H1 (cell line): ENCODE results near the gene MEX3B. TPM values are rescaled to one million over a fixed set of nuclear protein-coding genes. Genes with fewer than 3 reads are reported as not detected.

Experiments used
- CTCF ChIA-PET: fragments of 300-600 bp; sonication (Branson Sonifier 250); formaldehyde crosslinking; loops from one replicate; lab custom pipeline; 2021; ENCODE audit not compliant: partially characterized antibody; lab: Charles Lee
- POLR2A ChIA-PET: fragments of 300-600 bp; sonication (Branson Sonifier 250); formaldehyde crosslinking; loops from one replicate; lab custom pipeline; 2021; ENCODE audit warnings: inconsistent platforms; ENCODE audit not compliant: partially characterized antibody; lab: Charles Lee
- DNase-seq, 2 experiments: peaks; one replicate each; pipeline versions ENCODE4 v3.0.0 to v3.0.0-alpha.2; 2010 to 2022; ENCODE audit warnings: low spot score in 2 of 2, low read depth in 1 of 2, mixed read lengths in 1 of 2
- FAIRE-seq: peaks from 2 replicates; lab custom pipeline; 2011; peaks lifted over from hg19 to GRCh38; lab: Jason Lieb, UNC
- H2AFZ ChIP-seq: 2 replicates; pipeline ENCODE4 v1.8.1; 2012; ENCODE audit warnings: low read length, inconsistent platforms
- H2AK5ac ChIP-seq: 2 replicates; pipeline ENCODE4 v1.6.1; 2013; ENCODE audit warnings: low read depth, low read length
- H2BK120ac ChIP-seq: replicated peaks from 2 replicates; pipeline ENCODE3; 2013; ENCODE audit warnings: low read depth, low read length, inconsistent platforms
- H2BK12ac ChIP-seq: 2 replicates; pipeline ENCODE4 v1.6.1; 2013; ENCODE audit warnings: low read depth, low read length
- H2BK15ac ChIP-seq: 2 replicates; pipeline ENCODE4 v1.6.1; 2013; ENCODE audit warnings: low read length
- H2BK20ac ChIP-seq: 2 replicates; pipeline ENCODE4 v1.6.1; 2013; ENCODE audit warnings: low read length
- H2BK5ac ChIP-seq: 2 replicates; pipeline ENCODE4 v1.6.1; 2013; ENCODE audit warnings: low read depth, low read length
- H3K14ac ChIP-seq: 2 replicates; pipeline ENCODE4 v1.6.1; 2013; ENCODE audit warnings: inconsistent platforms; ENCODE audit not compliant: insufficient read length
- H3K18ac ChIP-seq: 2 replicates; pipeline ENCODE4 v1.6.1; 2013; ENCODE audit warnings: low read length; ENCODE audit errors: extremely low read depth
- H3K23ac ChIP-seq: 2 replicates; pipeline ENCODE4 v1.6.1; 2013; ENCODE audit warnings: inconsistent platforms; ENCODE audit not compliant: insufficient read length
- H3K23me2 ChIP-seq: 2 replicates; pipeline ENCODE4 v1.6.1; 2013; ENCODE audit warnings: low read depth, low read length
- H3K27ac ChIP-seq: 2 replicates; pipeline ENCODE4 v1.6.1; 2011; ENCODE audit warnings: low read depth, low read length, inconsistent platforms
- H3K27me3 ChIP-seq, 4 experiments: replicated peaks in 1 of 4; 1 replicate in 1 of 4; 2 replicates in 3 of 4; pipeline versions ENCODE4 v1.6.1 to v1.8.1; 2011 to 2013; ENCODE audit warnings: low read length in 3 of 4, mild to moderate bottlenecking in 3 of 4, inconsistent platforms in 2 of 4, mixed read lengths in 2 of 4, moderate library complexity in 1 of 4; ENCODE audit not compliant: control insufficient read depth in 3 of 4, insufficient read depth in 3 of 4; ENCODE audit errors: extremely low read depth in 1 of 4
- H3K36me3 ChIP-seq, 4 experiments: 2 replicates each; pipeline versions ENCODE4 v1.6.1 to v1.8.1; 2011 to 2013; ENCODE audit warnings: mild to moderate bottlenecking in 4 of 4, low read length in 3 of 4, moderate library complexity in 2 of 4, control low read depth in 1 of 4, inconsistent platforms in 1 of 4; ENCODE audit not compliant: insufficient read depth in 4 of 4, control insufficient read depth in 2 of 4
- H3K4ac ChIP-seq: replicated peaks from 2 replicates; pipeline ENCODE3; 2013; ENCODE audit warnings: low read length, low read depth, mixed read lengths, inconsistent platforms; ENCODE audit not compliant: insufficient read length
- H3K4me1 ChIP-seq, 4 experiments: replicated peaks in 1 of 4; 1 replicate in 1 of 4; 2 replicates in 3 of 4; pipeline versions ENCODE4 v1.6.1 to v1.8.1; 2011 to 2013; ENCODE audit warnings: low read length in 3 of 4, inconsistent platforms in 2 of 4, mixed read lengths in 1 of 4; ENCODE audit not compliant: insufficient read depth in 4 of 4, control insufficient read depth in 3 of 4
- H3K4me2 ChIP-seq, 2 experiments: 2 replicates each; pipeline versions ENCODE4 v1.6.1 to v1.8.1; 2011 to 2013; ENCODE audit warnings: low read depth in 2 of 2, low read length in 2 of 2, control low read depth in 1 of 2, inconsistent platforms in 1 of 2, mild to moderate bottlenecking in 1 of 2; ENCODE audit not compliant: insufficient read depth in 1 of 2
- H3K4me3 ChIP-seq, 4 experiments: fragments of 200-600, 300-600 bp in 1 of 4; sonication (generic), shearing (Covaris generic), sonication (Bioruptor Twin) in 1 of 4; 2 replicates each; pipeline versions ENCODE4 v1.5.1 to v1.8.1; 2011 to 2016; ENCODE audit warnings: low read length in 4 of 4, low read depth in 3 of 4, control low read depth in 2 of 4, inconsistent platforms in 2 of 4, mild to moderate bottlenecking in 2 of 4, mixed read lengths in 1 of 4, moderate library complexity in 1 of 4; ENCODE audit not compliant: insufficient read depth in 2 of 4; ENCODE audit errors: extremely low read depth in 1 of 4
- H3K56ac ChIP-seq: replicated peaks from 2 replicates; pipeline ENCODE3; 2013; ENCODE audit warnings: low read depth, mild to moderate bottlenecking, mixed read lengths, low read length, inconsistent platforms; ENCODE audit not compliant: insufficient read length
- H3K79me1 ChIP-seq: 2 replicates; pipeline ENCODE4 v1.6.1; 2013; ENCODE audit warnings: low read depth, low read length, control low read depth
- H3K79me2 ChIP-seq, 2 experiments: 2 replicates each; pipeline versions ENCODE4 v1.6.1 to v1.8.1; 2012 to 2013; ENCODE audit warnings: low read length in 2 of 2, mild to moderate bottlenecking in 2 of 2, inconsistent platforms in 1 of 2; ENCODE audit not compliant: insufficient read depth in 2 of 2, control insufficient read depth in 1 of 2
- H3K9ac ChIP-seq, 4 experiments: replicated peaks in 1 of 4; 1 replicate in 1 of 4; 2 replicates in 3 of 4; pipeline versions ENCODE4 v1.6.1 to v1.8.1; 2011 to 2013; ENCODE audit warnings: low read depth in 3 of 4, low read length in 3 of 4, control low read depth in 2 of 4, mild to moderate bottlenecking in 2 of 4, moderate library complexity in 2 of 4, inconsistent platforms in 1 of 4; ENCODE audit errors: extremely low read depth in 1 of 4
- H3K9me3 ChIP-seq, 2 experiments: 2 replicates each; pipeline versions ENCODE4 v1.6.1 to v1.8.1; 2012 to 2013; ENCODE audit warnings: mild to moderate bottlenecking in 2 of 2, moderate library complexity in 2 of 2, control low read depth in 1 of 2, inconsistent platforms in 1 of 2, low read depth in 1 of 2, low read length in 1 of 2, mixed read lengths in 1 of 2; ENCODE audit not compliant: insufficient read depth in 2 of 2
- H4K20me1 ChIP-seq, 2 experiments: replicated peaks in 1 of 2; 2 replicates each; pipeline versions ENCODE3 to v1.8.1; 2011 to 2013; ENCODE audit warnings: inconsistent platforms in 2 of 2, low read length in 2 of 2, mild to moderate bottlenecking in 1 of 2; ENCODE audit not compliant: insufficient read depth in 2 of 2, control insufficient read depth in 1 of 2
- H4K5ac ChIP-seq: 2 replicates; pipeline ENCODE4 v1.6.1; 2013; ENCODE audit warnings: low read length, low read depth, mixed read lengths, inconsistent platforms; ENCODE audit not compliant: insufficient read length
- H4K8ac ChIP-seq: 2 replicates; pipeline ENCODE4 v1.8.0; 2013; ENCODE audit warnings: mild to moderate bottlenecking, moderate library complexity, low read length, inconsistent platforms; ENCODE audit not compliant: insufficient read depth; ENCODE audit errors: extremely low read depth
- H4K91ac ChIP-seq: replicated peaks from 2 replicates; pipeline ENCODE3; 2013; ENCODE audit warnings: low read length, mixed read lengths, inconsistent platforms; ENCODE audit not compliant: insufficient read length
- CBX8 ChIP-seq: fragments of 300-800, 300-1000 bp; sonication (generic); IDR thresholded peaks from 2 replicates; pipeline ENCODE4 v1.7.1; 2016; ENCODE audit warnings: low read depth, low read length, borderline replicate concordance
- CTBP2 ChIP-seq: IDR thresholded peaks from 2 replicates; pipeline ENCODE4 v1.7.0; 2011; ENCODE audit warnings: borderline replicate concordance, mild to moderate bottlenecking, moderate library complexity, mixed read lengths, low read length; ENCODE audit not compliant: insufficient read depth, insufficient read length
- E2F6 ChIP-seq: IDR thresholded peaks from 2 replicates; pipeline ENCODE4 v1.6.1; 2012; ENCODE audit warnings: inconsistent platforms
- FOSL1 ChIP-seq: IDR thresholded peaks from 2 replicates; pipeline ENCODE4 v1.6.1; 2011; ENCODE audit warnings: mild to moderate bottlenecking, low read depth, low read length, moderate library complexity; ENCODE audit not compliant: insufficient read depth
- PHF8 ChIP-seq: fragments of 200-600 bp; sonication (generic); conservative IDR thresholded peaks from 2 replicates; pipeline ENCODE4 v1.7.1; 2012; ENCODE audit warnings: low read depth, mild to moderate bottlenecking, inconsistent platforms, low read length, moderate library complexity
- RXRA ChIP-seq: IDR thresholded peaks from 2 replicates; pipeline ENCODE4 v1.6.1; 2011; ENCODE audit warnings: low read depth, mild to moderate bottlenecking, low read length, moderate library complexity; ENCODE audit not compliant: insufficient read depth
- WGBS, 2 experiments: shearing (Covaris generic) in 1 of 2; methylation state at CpG; one replicate each; pipeline versions ENCODE4 v1.1.6 to v1.1.7; 2013 to 2015; ENCODE audit warnings: low lambda C conversion rate in 2 of 2, mixed read lengths in 2 of 2, inconsistent platforms in 1 of 2, low coverage in 1 of 2, missing lambda C conversion rate in 1 of 2; ENCODE audit not compliant: insufficient replicate concordance in 2 of 2, insufficient coverage in 1 of 2, insufficient read length in 1 of 2; ENCODE audit errors: extremely low coverage in 1 of 2, missing lambda C conversion rate in 1 of 2; 5-methylcytosine and 5-hydroxymethylcytosine counted together
- polyA plus RNA-seq, 7 experiments: library from polyadenylated mRNA; depleted of rRNA in 3 of 7; stranded (reverse) in 5 of 7; unstranded in 2 of 7; fragments of >200 nt in 5 of 7; fragments of 200-250 nt in 2 of 7; gene quantifications; 1 replicate in 5 of 7; 2 replicates in 1 of 7; 4 replicates in 1 of 7; pipeline versions ENCODE4 v1.2.1 to v1.2.3, GENCODE V29; 2011 to 2013; ENCODE audit warnings: missing spikeins in 2 of 7, mixed read lengths in 2 of 7
- total RNA-seq: library from RNA; stranded (reverse); fragmentation: NEBNext Ultra II Directional; extraction: Animal tissue kit (Norgen Biotek cat#: 25700); gene quantifications from 2 replicates; pipeline ENCODE4 v1.2.1, GENCODE V29; 2021

MEX3B gene
- total and polyA plus RNA-seq, 2 of the 8 experiments (the other 6 are each of a cell fraction or from before 2014, with no cell fraction given), result 8.0 to 15.9 TPM

- H3K56ac ChIP-seq, result peak overlapping the region; percentile 78
- 1% methylated on average over 56 of the region's 111 CpGs; no CpG with 5 or more reads in 1 of the 2 experiments for WGBS, 2 experiments
- no peak overlapping the region; the same call in 1 of the 2 replicates for H2AFZ ChIP-seq
- no peak for FAIRE-seq
- H3K9me3 ChIP-seq, result no peaks in the 10 kb centered on the region
- CTCF ChIA-PET, result interaction anchor here (1.2 kb wide), 1 partner anchor 81 kb away, joined by 3 read pairs; no protein-coding TSS in a partner anchor
- peak overlapping the region; percentile 72 to 98 (median 86) for H3K4me3 ChIP-seq
- peaks cover 33% of the 10 kb centered on the region; the same call in 1 of the 2 replicates for H3K23me2 ChIP-seq
- peak overlapping the region; percentile 95 for H3K18ac ChIP-seq
- peaks cover 0 to 12% (median 3%) of the 10 kb centered on the region in 4 experiments; a peak in 4 of 7 replicates for H3K27me3 ChIP-seq
- no peak overlapping the region for H2AK5ac ChIP-seq
- no peak overlapping the region for H3K23ac ChIP-seq
- peaks cover 6 to 18% (median 6%) of the 10 kb centered on the region in 4 experiments for H3K4me1 ChIP-seq
- H2BK120ac ChIP-seq, result no peak overlapping the region
- no peaks in the 10 kb centered on the region for H3K79me1 ChIP-seq
- H3K36me3 ChIP-seq, result peaks cover 0 to 5% (median 0%) of the 10 kb centered on the region in 4 experiments; a peak in 2 of 8 replicates
- peak overlapping the region; percentile 72 for H3K27ac ChIP-seq
- peak overlapping the region; percentile 94 for H4K8ac ChIP-seq
- H3K4ac ChIP-seq, result peak overlapping the region; percentile 21
- peak overlapping the region; percentile 80 to 92 for H3K4me2 ChIP-seq
- H2BK12ac ChIP-seq, result peak overlapping the region; percentile 68; the same call in 1 of the 2 replicates
- POLR2A ChIA-PET, result interaction anchor here (0.7 to 3.6 kb wide), 12 partner anchors 9 to 215 kb away, joined by 3 to 19 read pairs (median 3); no protein-coding TSS in a partner anchor
- H2BK20ac ChIP-seq, result no peak overlapping the region
- peaks cover 2 to 6% of the 10 kb centered on the region in 2 experiments for H4K20me1 ChIP-seq
- peak overlapping the region in 3 of 4 experiments; percentile 75 to 80 (median 77); a peak in 6 of 7 replicates for H3K9ac ChIP-seq
- peak; percentile 87 to 98 for DNase-seq
- H4K5ac ChIP-seq, result peak overlapping the region; percentile 53
- no peak overlapping the region for H3K14ac ChIP-seq
- peak overlapping the region; percentile 66; the same call in 1 of the 2 replicates for H2BK5ac ChIP-seq
- H4K91ac ChIP-seq, result peak overlapping the region; percentile 79
- H2BK15ac ChIP-seq, result no peak overlapping the region
- no peaks in the 10 kb centered on the region; a peak in 1 of 4 replicates for H3K79me2 ChIP-seq
- peak; percentile 46; the same call in 1 of the 2 replicates for TF ChIP-seq FOSL1
- no peak for TF ChIP-seq CBX8
- TF ChIP-seq CTBP2, result peak; percentile 32
- no peak for TF ChIP-seq E2F6
- TF ChIP-seq PHF8, result peak; percentile 55; the same call in 1 of the 2 replicates
- no peak for TF ChIP-seq RXRA
Observed at GRCh38 chr15:82046666-82047452, 1.0 kb upstream of the MEX3B start.
